H54 (cell line): Measurements from ENCODE around the gene AK3.
"Not testable (repeated sequence)": the region's sequence is repeated elsewhere in the genome, so short reads cannot be mapped to it uniquely, and the experiment has no call there.

Source experiments
- DNase-seq: peaks from one replicate; pipeline ENCODE4 v3.0.0; 2011; ENCODE audit warnings: low spot score, mixed read lengths; ENCODE audit not compliant: insufficient read length
- FAIRE-seq: peaks from 3 replicates; lab custom pipeline; 2011; peaks lifted over from hg19 to GRCh38; lab: Jason Lieb, UNC
- POLR2A ChIP-seq: IDR thresholded peaks from 2 replicates; pipeline ENCODE4 v1.6.1; 2011; ENCODE audit warnings: low read depth, mild to moderate bottlenecking, low read length

Gene AK3

DNA sequence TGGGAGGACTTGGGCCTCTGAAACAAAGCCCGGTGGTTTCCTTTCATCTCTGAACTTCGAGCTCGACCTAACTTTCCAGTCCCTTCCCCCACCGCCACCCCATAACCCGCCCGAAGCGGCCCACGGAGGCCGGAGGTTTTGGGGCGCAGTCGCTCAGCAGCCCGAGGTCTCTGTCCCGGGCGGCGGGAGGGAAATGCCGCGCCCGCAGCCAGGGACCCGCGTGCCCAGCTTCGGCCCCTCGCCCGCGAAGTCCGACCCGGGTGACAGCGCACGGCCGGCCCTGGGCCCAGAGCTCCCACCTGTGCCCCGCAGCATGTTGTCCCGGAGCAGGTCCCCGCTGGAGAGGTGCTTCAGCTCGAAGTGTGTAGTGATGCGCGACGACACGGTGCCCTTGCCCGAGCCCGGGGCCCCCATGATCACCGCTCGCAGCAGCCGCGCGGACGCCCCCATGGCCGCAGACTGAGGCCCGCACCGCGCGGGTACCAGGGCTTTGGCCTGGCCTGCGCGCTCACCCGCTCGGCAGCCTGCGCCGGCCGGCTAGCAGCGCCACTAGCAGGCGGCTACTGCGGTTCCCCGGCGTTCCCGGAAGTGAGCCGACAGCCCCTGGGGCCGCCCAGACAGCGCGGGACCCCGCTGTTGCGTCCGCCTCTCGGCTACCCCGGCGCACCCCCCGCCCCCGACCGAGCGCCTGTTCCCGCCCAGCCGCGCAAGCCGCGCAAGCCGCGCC is at the start of gene AK3:
Gene AK3 (minus strand): TSS at position 565 of the 727 bp plus-strand sequence. CDS start 115 bp downstream, at position 450.
- FAIRE-seq (no peak), DNase-seq (peak; percentile 66)
- peak; percentile 73 for TF ChIP-seq POLR2A

- FAIRE-seq (no peak), DNase-seq (no peak)
- TF ChIP-seq POLR2A, result no peak
Measured at GRCh38 chr9:4788703-4789102, 47.7 kb upstream of the AK3 start.

- DNase-seq (no peak), FAIRE-seq (no peak)
- TF ChIP-seq POLR2A, result no peak
Measured at GRCh38 chr9:4787876-4788275, 46.9 kb upstream of the AK3 start.

GRCh38 chr9:4786599-4786998 is 45.6 kb upstream of the AK3 start:
- FAIRE-seq, result no peak

DNA sequence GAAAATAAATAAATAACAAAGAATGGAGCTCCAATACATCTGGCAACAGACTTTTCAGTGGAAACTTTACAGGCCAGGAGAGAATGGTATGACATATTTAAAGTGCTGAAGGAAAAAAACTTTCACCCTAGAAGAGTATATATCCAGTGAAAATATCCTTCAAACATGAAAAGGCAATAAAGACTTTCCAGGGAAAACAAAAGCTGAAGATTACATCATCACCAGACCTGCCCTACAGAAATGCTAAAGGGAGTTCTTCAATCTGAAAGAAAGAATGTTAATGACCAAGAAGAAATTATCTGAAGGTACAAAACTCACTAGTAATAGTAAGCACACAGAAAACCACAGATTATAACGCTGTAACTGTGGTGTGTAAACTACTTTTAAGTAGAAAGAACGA is 43.4 kb upstream of the AK3 start:
- no peak for FAIRE-seq
- TF ChIP-seq POLR2A, result no peak
- no peak for DNase-seq

More at GRCh38 chr9:4786599-4786998, 45.6 kb upstream of the AK3 start:
- no peak for TF ChIP-seq POLR2A
- no peak for DNase-seq

GRCh38 chr9:4783191-4783590 is 42.2 kb upstream of the AK3 start:
- not testable (repeated sequence) for DNase-seq, FAIRE-seq

- no peak for TF ChIP-seq POLR2A
- FAIRE-seq (no peak), DNase-seq (no peak)
Measured at GRCh38 chr9:4781408-4781807, 40.4 kb upstream of the AK3 start.

- DNase-seq (no peak), FAIRE-seq (no peak)
- TF ChIP-seq POLR2A, result no peak
Measured at GRCh38 chr9:4780651-4781050, 39.6 kb upstream of the AK3 start.

DNA sequence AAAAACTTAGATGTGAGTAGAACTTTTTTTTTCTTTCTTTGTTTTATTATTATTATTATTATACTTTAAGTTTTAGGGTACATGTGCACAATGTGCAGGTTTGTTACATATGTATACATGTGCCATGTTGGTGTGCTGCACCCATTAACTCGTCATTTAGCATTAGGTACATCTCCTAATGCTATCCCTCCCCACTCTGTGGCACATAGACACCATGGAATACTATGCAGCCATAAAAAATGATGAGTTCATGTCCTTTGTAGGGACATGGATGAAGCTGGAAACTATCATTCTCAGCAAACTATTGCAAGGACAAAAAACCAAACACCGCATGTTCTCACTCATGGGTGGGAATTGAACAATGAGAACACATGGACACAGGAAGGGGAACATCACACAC is 34.0 kb upstream of the AK3 start:
- not testable (repeated sequence) for DNase-seq, FAIRE-seq

DNA sequence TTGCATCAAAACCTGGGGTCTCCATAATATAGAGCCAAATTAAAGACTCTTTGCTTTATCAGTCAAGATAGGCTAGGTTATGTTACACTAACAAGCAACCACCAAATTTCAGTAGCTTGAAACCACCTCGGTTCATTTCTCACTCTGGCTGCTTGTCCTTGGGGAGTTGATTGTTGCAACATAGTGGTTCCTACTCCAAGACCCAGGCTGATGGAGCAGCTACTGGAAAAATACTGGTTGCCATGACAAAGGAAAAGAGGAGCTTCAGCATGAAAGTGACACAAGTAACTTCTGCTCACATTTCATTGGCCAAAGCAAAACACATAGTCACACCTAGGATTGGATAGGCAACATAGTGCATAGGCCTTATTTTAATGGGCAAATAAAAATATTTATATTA is 33.2 kb upstream of the AK3 start:
- FAIRE-seq (no peak), DNase-seq (no peak)
- no peak for TF ChIP-seq POLR2A

GRCh38 chr9:4771788-4772187 is 30.8 kb upstream of the AK3 start:
- TF ChIP-seq POLR2A, result no peak
- FAIRE-seq, result no peak
- no peak for DNase-seq

DNA sequence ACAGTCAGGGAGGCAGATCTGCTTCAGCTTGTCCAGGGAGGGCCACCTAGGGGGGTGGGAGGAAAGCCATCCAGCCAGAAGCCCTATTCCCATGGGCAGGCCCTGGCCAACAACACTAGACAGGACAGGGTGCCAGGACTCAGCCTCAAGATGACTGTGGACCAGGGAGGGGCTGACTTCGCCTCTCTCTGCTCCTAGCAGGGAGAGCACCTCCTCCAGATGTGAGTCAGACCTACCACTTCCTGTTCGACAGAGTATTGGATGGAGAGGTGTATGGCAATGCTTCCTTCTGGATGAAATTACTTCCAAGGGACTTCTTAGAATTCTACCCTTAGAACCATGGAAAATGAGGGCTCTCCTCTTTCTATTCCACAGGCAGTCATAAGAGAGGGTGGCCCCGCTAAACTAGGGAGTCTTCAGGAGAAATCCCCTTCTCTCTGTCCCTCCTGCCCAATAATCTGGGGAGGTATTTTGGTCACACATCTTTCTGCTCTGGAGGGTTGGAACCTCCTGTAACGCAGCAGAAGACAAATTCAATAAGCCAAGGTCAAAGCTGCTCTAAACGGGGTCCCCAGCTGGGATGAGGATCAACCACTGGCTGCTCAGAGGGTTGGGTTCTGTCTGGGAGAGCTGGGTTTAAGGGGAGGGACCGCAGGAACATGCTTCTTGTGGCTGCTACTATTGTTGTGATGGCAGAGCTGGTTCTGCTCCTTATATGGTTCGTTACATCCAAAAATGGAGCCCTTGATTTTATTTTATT is 28.5 kb upstream of the AK3 start:
- TF ChIP-seq POLR2A, result no peak
- DNase-seq (peak; percentile 85), FAIRE-seq (peak; percentile 96)

DNA sequence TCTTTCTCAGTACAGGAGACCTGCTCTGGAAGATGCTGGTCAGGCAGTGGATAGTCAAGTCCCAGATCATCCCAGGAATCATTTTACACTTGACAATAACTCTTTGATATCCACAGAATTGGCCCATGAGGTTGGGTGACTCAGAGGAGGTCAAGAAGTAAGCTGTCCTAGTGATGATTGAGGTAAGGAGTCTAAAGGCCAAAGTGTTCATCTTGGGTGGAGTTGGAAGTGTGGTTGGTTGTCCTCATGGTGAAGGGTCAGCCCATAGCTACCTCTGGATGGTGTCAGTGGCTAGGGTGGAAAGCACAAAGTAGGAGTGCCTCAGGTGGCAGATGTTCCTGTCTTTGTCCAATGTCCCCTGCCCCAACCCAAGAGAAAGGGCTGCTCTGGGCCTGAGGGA is 27.7 kb upstream of the AK3 start:
- DNase-seq (no peak), FAIRE-seq (no peak)
- TF ChIP-seq POLR2A, result no peak

GRCh38 chr9:4764033-4764432 is 23.0 kb upstream of the AK3 start:
- no peak for FAIRE-seq
- TF ChIP-seq POLR2A, result no peak
- no peak for DNase-seq
